Measurements from ENCODE around the gene DNAH2. TPM values are rescaled to one million over a fixed set of nuclear protein-coding genes. Genes with fewer than 3 reads are reported as not detected.

The DNAH2 gene
- total and polyA plus RNA-seq, 3 donors from 2014 or later: 11.7 to 24.9 (median 22.7) TPM

DNA sequence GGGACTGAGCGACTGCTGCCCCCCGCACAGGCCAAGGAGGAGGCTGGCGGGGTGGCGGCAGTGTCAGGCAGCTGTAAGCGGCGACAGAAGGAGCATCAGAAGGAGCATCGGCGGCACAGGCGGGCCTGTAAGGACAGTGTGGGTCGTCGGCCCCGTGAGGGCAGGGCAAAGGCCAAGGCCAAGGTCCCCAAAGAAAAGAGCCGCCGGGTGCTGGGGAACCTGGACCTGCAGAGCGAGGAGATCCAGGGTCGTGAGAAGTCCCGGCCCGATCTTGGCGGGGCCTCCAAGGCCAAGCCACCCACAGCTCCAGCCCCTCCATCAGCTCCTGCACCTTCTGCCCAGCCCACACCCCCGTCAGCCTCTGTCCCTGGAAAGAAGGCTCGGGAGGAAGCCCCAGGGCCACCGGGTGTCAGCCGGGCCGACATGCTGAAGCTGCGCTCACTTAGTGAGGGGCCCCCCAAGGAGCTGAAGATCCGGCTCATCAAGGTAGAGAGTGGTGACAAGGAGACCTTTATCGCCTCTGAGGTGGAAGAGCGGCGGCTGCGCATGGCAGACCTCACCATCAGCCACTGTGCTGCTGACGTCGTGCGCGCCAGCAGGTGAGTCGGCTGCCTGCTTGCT lies 131.7 kb downstream of the DNAH2 start:
- peak overlapping the region in 1 of 2 donors; percentile 6 for H3K27ac ChIP-seq
- no peak for DNase-seq
- intact Hi-C loops (cut with DNase I; ENCODE audit: low total_unique reads): no loop called here
- H3K4me3 ChIP-seq: no peak overlapping the region
- H3K4me1 ChIP-seq: peaks cover 10% of the 10 kb centered on the region
- no peaks in the 10 kb centered on the region for H3K27me3 ChIP-seq
- 82 to 83% methylated on average over 23 to 32 of the region's 35 CpGs for WGBS, 2 donors
- H3K36me3 ChIP-seq (ENCODE audit: low read depth, missing control alignments): no peaks in the 10 kb centered on the region
- no peak for TF ChIP-seq POLR2A (IDR thresholded peaks at IDR 0.05)
- TF ChIP-seq, protein P1, sequence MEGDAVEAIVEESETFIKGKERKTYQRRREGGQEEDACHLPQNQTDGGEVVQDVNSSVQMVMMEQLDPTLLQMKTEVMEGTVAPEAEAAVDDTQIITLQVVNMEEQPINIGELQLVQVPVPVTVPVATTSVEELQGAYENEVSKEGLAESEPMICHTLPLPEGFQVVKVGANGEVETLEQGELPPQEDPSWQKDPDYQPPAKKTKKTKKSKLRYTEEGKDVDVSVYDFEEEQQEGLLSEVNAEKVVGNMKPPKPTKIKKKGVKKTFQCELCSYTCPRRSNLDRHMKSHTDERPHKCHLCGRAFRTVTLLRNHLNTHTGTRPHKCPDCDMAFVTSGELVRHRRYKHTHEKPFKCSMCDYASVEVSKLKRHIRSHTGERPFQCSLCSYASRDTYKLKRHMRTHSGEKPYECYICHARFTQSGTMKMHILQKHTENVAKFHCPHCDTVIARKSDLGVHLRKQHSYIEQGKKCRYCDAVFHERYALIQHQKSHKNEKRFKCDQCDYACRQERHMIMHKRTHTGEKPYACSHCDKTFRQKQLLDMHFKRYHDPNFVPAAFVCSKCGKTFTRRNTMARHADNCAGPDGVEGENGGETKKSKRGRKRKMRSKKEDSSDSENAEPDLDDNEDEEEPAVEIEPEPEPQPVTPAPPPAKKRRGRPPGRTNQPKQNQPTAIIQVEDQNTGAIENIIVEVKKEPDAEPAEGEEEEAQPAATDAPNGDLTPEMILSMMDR (IDR thresholded peaks at IDR 0.05): no peak
- no peaks in the 10 kb centered on the region for H3K9me3 ChIP-seq

DNA sequence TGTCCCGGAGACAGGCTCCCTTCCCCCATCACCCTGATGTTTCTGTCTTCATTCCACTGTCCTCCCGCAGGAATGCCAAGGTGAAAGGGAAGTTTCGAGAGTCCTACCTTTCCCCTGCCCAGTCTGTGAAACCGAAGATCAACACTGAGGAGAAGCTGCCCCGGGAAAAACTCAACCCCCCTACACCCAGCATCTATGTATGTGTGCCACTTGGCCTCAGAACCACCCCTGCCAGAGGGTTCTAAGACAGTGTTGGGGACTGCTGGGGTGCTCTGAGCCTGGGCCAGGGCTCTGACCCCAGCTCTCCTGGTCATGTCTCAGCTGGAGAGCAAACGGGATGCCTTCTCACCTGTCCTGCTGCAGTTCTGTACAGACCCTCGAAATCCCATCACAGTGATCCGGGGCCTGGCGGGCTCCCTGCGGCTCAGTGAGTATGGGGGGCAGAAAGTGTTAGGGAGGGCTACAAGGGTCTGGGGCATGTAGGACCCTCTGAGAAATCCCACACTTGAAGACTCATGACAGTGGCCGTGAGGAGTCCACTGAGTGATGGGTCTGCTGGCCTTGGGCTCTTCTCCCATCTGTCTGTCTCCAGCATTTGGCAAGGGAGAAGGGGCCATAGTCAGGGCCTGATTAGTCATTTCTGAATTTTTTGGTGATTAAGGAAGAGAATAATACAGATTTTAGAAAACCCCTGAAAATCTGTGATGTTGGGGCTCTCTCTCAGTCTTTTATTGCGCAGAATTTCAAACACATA lies 132.4 kb downstream of the DNAH2 start:
- H3K36me3 ChIP-seq (ENCODE audit: low read depth, missing control alignments): no peaks in the 10 kb centered on the region
- no peak overlapping the region for H3K4me3 ChIP-seq
- no peaks in the 10 kb centered on the region for H3K27me3 ChIP-seq
- 85 to 88% methylated on average over 7 to 12 of the region's 12 CpGs for WGBS, 2 donors
- H3K4me1 ChIP-seq: peaks cover 10% of the 10 kb centered on the region
- no peaks in the 10 kb centered on the region for H3K9me3 ChIP-seq
- intact Hi-C loops (cut with DNase I; ENCODE audit: low total_unique reads): no loop called here
- TF ChIP-seq, protein P1 (IDR thresholded peaks at IDR 0.05): no peak
- TF ChIP-seq POLR2A (IDR thresholded peaks at IDR 0.05): no peak
- no peak for DNase-seq
- peak overlapping the region in 1 of 2 donors; percentile 6 for H3K27ac ChIP-seq

DNA sequence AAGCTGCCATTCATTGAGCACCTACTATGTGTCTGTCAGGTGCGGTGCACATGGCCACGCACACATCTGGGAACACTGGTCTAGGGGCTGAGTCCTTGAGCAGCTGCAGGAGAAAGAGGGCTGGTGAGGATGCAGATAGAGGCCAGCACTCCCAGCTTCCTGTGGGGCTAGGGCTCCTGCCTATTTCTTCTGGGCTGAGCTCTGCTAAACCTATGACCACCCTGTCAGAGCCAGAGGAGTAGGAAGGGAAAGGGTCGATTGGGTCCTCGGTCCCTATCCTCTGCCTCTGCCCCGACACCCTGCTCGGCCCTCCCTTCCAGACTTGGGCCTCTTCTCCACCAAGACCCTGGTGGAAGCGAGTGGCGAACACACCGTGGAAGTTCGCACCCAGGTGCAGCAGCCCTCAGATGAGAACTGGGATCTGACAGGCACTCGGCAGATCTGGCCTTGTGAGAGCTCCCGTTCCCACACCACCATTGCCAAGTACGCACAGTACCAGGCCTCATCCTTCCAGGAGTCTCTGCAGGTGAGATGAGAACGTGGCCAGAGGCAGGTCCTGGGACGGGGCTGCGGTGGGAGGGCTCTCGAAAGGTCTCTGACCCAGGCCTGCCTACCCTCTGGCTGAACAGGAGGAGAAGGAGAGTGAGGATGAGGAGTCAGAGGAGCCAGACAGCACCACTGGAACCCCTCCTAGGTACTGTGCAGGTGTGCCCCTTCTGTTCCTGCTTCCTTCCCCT lies 133.3 kb downstream of the DNAH2 start:
- Histone ChIP-seq H3K4me1 (peaks cover 11% of the 10 kb centered on the region), H3K27me3 (no peaks in the 10 kb centered on the region), H3K27ac (no peak overlapping the region), H3K36me3 (ENCODE audit: low read depth, missing control alignments) (no peaks in the 10 kb centered on the region), H3K4me3 (no peak overlapping the region), H3K9me3 (no peaks in the 10 kb centered on the region)
- intact Hi-C loops (cut with DNase I; ENCODE audit: low total_unique reads): no loop called here
- DNase-seq: no peak
- 69 to 74% methylated on average over 13 to 17 of the region's 17 CpGs for WGBS, 2 donors
- TF ChIP-seq, protein P1 (IDR thresholded peaks at IDR 0.05): no peak
- TF ChIP-seq POLR2A (IDR thresholded peaks at IDR 0.05): no peak

DNA sequence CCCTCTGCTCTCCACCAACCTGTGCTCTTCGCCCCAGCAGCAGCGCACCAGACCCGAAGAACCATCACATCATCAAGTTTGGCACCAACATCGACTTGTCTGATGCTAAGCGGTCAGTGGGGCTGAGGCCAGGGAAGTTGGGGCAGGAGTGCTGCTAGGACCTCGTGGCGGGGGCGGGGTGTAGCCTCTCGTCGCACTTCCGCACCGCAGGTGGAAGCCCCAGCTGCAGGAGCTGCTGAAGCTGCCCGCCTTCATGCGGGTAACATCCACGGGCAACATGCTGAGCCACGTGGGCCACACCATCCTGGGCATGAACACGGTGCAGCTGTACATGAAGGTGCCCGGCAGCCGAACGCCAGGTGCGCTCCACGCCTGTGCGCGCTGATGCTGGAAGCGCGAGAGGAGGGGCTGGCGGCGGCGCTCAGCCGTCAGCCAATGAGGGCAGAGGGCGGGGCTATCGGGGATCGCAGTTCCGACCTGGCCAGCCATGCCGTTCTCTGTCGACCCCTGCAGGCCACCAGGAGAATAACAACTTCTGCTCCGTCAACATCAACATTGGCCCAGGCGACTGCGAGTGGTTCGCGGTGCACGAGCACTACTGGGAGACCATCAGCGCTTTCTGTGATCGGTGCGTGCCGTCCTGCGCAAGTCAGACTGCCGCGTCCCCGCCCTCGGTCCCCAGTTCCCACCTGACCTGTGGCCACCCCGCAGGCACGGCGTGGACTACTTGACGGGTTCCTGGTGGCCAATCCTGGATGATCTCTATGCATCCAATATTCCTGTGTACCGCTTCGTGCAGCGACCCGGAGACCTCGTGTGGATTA lies 134.1 kb downstream of the DNAH2 start:
- intact Hi-C loops (cut with DNase I; ENCODE audit: low total_unique reads): no loop called here
- Histone ChIP-seq H3K27ac (no peak overlapping the region), H3K4me3 (peak overlapping the region in 1 of 2 donors; percentile 8), H3K9me3 (no peaks in the 10 kb centered on the region), H3K36me3 (ENCODE audit: low read depth, missing control alignments) (no peaks in the 10 kb centered on the region), H3K4me1 (peaks cover 18% of the 10 kb centered on the region), H3K27me3 (no peaks in the 10 kb centered on the region)
- DNase-seq: peak; percentile 94
- TF ChIP-seq POLR2A (IDR thresholded peaks at IDR 0.05): no peak
- TF ChIP-seq, protein P1 (IDR thresholded peaks at IDR 0.05): peak; percentile 99 to 100 (median 99)
- 23 to 43% methylated on average over 6 to 54 of the region's 60 CpGs for WGBS, 2 donors

All from testis (tissue), 3 donors.